HG03378 (cell line): ENCODE measurements around the gene SLC23A2.
"Not testable (repeated sequence)": the region's sequence is repeated elsewhere in the genome, so short reads cannot be mapped to it uniquely, and the experiment has no call there.

Experiments
- ATAC-seq: cut with Tn5 transposase; IDR thresholded peaks from one replicate; pipeline ENCODE4 v1.9.1; 2021; ENCODE audit warnings: mild to moderate bottlenecking, moderate library complexity; ENCODE audit not compliant: unreplicated experiment

The SLC23A2 gene

DNA sequence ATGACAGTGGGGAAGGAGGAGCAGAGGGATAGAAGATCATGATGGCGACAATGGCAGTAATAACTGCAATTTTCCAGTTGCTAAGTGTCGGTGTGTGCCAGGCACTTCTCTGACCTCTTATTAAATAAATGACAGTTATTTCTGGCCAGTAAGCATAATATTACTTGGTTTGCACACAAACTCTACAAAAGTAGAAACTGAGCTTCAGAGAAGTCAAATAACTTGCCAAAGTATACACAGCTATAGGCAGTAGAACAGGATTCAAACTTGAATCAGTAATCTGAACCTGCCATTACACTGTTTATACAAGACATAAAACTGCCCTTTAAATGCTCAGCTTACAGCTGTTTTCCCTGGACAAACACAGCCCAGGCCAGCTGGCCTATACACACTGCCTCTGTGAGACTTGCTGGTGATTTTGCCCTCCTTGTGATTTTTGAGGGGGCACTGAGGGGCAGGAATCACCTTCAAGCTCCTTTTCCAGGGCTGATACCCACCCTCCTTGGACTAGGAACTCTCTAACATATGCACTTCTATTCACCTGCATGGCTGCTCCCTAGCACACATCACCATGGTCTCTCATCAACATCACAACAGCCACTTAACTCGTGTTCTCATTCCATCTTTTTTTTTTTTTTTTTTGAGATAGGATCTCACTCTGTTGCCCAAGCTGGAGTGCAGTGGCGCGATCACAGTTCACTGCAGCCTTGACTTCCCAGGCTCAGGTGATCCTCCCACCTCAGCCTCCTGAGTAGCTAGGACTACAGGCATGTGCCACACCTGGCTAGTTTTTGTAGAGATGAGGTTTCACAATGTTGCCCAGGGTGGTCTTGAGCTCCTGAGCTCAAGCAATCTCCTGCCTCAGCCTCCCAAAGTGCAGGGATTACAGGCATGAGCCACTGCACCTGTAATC is 63.6 kb downstream of the SLC23A2 start:
- no peak for ATAC-seq

DNA sequence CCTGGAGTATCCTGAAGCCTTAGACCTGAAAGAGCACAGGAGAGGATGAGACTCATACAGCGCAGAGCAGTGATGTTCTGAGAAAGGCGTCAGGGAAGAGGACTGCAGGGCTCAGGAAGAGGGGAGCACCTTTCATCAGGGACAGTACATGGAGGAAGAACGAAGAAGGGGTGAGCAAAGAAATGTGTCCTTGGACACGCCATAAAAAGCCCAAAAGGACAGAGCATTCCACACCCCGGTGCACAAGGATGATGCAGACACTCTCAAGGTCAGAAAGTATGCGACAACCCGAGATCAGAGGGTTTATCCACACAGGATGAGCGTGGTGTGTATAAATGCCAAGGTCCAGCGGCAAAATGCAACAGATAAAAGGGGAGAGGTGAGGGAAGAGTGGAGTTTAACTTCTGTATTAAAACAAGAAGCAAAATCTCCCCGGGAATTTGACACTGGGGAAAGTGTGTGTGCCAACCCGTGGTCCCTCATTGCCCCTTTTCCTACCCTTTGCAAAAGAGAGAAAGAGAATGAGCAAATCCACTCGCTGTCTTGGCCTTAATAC is 64.4 kb downstream of the SLC23A2 start:
- no peak for ATAC-seq

DNA sequence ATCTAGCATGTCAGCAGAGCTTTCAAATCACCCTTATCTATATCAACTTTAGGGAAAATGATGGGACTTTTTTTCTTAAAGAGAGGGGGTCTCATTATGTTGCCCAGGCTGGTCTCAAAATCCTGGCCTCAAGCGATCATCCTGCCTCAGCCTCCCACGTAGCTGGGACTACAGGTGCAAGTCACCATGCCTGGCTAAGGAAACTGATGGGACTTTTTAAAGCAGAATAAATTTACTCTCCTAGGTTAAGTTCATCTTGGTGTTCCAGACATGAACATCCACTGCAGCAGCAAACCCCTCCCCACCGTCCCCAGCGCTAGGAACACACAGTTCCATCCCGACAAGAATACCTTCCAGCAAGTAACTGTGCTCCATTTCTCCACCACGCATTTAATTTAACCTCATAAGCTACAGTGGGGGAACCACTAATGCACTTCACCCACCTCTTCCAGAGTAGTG is 64.9 kb downstream of the SLC23A2 start:
- ATAC-seq, result no peak

- ATAC-seq, result no peak
These were observed 69.2 kb downstream of the SLC23A2 start for GRCh38 chr20:4932061-4932460.

DNA sequence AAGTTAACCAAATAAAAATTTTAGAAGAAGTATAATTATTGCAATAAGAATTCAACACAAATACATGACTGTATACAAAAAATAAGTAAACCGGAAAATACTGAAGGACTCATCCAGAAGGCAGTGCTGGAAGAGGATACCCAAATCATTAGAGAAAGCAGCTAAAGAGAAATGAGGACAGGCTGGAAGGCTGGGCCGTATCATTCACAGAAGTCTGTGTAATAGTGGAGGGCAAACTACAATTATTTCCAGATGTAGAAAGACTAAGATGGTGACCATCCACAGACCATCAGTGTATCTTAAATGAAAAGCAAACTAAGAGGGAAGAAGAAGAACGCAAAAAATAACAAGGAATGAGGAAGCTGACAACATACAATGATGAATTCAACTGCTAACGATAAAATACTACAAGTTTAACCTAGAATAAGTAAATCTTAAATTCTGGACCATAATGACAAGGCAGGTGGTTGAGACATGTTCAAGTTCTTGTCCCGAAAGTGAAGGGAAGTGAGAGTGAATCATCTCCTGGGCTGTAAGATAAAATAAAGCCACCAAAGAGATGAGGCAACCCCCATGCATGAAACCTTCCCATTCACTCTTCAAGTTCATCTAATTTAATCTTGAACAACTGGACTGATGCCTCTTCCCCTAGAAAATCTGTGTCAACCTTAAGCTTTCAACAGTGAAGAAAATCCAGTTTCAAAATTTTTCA is 71.5 kb downstream of the SLC23A2 start:
- ATAC-seq, result no peak

DNA sequence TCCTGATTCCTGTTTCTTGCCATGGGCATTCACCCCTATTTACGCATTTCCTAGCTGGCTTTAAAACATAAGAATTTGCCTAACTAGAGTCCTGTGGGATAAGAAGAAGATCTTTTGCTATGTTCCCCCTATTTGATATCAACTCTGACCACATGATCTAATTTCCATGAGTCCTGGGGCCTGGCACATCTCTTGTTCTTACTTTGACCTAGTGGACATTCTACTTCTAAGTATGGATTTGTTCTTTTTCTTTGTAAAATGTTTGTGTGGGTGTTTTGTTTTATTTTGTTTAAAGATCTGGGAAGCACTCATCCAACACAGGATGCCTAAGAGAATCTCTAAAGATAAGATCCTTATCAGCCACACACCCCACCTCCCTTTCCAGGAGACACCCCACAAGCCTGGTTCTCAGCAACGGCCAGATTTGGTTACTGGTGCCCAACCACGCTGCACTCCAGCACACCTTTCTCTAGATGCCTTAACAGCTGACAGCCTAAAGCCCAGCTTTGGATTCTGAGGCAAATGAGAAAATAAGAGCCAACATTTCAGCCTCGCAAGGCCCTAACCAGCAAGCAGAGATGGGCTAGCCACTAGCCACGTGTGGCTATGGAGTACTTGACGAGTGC is 74.7 kb downstream of the SLC23A2 start:
- no peak for ATAC-seq

DNA sequence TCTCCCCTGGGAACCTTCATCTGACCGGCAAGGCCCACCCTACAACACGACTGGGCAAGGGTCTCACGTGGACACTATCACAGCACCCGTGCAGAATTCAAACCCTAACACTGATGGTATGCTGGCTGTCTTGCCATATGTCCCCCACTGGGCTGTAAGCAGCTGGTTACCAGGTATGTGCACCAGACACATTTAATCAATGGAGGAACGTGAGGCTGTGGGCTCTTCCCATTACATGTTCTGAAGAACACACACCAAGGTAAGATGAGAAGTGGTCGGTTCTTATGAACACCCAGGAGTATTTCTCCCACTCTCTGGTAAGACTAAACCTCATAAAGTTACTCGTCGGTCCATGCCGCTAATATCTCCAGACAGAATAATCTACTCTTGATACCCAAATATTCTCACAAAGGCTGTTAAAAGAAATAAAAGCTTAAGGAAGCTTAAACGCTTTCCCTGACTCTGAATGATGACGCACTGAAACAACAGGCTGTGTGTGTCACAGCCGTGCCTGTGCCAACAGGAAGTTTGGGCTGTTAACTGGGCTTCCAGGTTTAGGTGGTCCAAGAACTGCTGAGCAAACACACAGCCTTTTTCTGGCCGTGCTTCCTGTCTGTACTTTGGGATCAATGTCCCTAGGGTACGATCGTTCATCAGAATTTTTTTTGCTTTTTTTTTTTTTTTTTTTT is 75.3 kb downstream of the SLC23A2 start:
- no peak for ATAC-seq

GRCh38 chr20:4924446-4924845 is 76.9 kb downstream of the SLC23A2 start:
- no peak for ATAC-seq

GRCh38 chr20:4924032-4924431 is 77.3 kb downstream of the SLC23A2 start:
- ATAC-seq, result no peak

- ATAC-seq, result no peak
These were observed 79.1 kb downstream of the SLC23A2 start for GRCh38 chr20:4922186-4922585.

GRCh38 chr20:4921271-4921670 is 80.0 kb downstream of the SLC23A2 start:
- ATAC-seq, result not testable (repeated sequence)

GRCh38 chr20:4920655-4921054 is 80.7 kb downstream of the SLC23A2 start:
- ATAC-seq, result no peak

DNA sequence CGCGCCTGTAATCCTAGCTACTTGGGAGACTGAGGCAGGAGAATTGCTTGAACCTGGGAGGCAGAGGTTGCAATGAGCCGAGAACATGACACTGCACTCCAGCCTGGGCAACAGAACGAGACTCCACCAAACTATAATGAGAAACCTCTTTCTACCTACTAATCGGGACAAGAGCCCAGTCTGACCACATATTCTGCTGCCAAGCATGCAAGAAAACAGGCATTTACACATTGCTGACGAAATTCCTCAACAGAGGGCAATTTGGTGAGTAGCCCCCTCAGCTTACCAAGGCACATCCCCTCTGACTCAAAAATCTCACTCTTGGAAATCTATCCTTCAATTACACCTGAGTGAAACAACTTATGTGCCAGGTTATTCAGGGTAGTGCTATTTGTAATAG is 81.2 kb downstream of the SLC23A2 start:
- ATAC-seq, result no peak

DNA sequence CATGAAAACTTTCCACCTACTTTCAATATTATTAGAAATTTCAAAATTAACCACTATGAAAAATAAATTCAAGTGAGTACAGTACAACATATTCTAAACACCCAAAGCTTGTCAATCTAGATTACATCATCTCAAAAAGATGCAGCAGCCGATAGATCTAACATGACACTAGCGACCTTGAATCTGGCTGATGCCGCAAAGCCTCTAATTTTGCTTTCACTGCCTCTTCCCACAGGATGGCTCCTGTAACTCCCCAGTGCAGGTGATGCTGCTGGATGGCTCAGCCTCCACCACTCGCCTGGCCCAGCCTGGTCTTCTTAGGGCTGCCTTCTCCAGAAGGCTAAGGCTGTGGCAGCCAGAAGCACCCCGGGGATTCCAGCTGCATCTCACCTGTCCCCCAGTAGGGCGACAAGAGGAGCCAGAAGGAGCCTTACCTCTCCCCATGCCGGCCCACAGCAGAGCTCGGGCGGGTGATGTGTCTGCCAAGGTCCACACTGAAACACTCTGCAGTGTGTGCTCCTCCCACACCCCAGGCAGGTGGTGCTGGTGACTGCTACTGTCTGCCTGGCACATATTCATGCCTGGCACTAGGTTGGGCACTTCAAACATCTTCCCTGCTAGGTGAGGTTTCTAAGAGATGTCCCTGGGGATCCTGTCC is 82.1 kb downstream of the SLC23A2 start:
- no peak for ATAC-seq

- ATAC-seq, result no peak
These were observed 82.8 kb downstream of the SLC23A2 start for GRCh38 chr20:4918473-4918872.

GRCh38 chr20:4916971-4917881 is 84.1 kb downstream of the SLC23A2 start:
- ATAC-seq, result no peak

GRCh38 chr20:4913147-4913546 is 88.2 kb downstream of the SLC23A2 start:
- ATAC-seq, result no peak

DNA sequence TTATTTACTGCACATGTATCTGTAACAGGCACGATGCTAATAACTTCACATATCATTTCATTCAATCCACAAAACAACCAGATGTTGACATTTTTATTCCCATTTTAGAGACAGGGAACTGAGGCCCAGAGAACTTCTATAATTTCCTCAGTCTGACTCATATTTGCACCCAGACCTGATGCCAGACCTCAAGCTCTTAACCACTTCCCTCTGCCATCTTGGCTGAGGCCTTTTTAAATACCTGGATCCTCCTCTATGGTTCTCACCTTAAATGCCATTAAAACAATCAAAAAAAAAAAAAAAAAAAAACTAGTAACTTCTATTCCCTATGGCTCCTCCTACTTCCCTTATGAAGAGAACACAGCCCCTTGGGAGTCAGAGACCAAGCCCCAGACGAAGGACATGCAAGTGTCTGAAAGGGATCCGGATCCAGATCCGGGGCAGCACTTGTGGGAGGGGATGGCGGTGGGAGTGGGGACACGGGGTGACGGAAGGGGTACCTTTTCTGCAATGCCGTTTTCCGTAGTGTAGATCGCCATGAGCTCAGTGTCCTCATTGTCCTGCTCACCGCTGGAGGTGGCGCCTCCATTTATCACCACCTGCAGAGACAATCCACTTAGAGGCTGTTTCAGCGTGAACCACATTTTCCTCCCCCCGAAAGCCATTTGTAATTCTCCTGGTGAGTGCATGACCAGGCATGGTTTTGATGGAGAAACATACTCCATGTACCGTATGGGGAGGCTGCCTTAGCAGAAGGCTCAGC is 88.7 kb downstream of the SLC23A2 start:
- ATAC-seq, result no peak
